M059J (cell line): ENCODE measurements around the gene TRMT61A. TPM values are rescaled to one million over a fixed set of nuclear protein-coding genes. Genes with fewer than 3 reads are reported as not detected.
A peak's percentile ranks its signal among the peaks of the same experiment; 100 is the strongest.

Source experiments
- DNase-seq: peaks from one replicate; pipeline ENCODE4 v3.0.0-alpha.2; 2012; ENCODE audit warnings: low read depth
- total RNA-seq: library from RNA; depleted of rRNA; stranded (reverse); fragments of >200 nt; shearing (Covaris generic); gene quantifications from 2 replicates; pipeline ENCODE4 v1.2.3, GENCODE V29; 2014

The TRMT61A gene
- total RNA-seq, 1 experiment from 2014 or later = 8.1 TPM

DNA sequence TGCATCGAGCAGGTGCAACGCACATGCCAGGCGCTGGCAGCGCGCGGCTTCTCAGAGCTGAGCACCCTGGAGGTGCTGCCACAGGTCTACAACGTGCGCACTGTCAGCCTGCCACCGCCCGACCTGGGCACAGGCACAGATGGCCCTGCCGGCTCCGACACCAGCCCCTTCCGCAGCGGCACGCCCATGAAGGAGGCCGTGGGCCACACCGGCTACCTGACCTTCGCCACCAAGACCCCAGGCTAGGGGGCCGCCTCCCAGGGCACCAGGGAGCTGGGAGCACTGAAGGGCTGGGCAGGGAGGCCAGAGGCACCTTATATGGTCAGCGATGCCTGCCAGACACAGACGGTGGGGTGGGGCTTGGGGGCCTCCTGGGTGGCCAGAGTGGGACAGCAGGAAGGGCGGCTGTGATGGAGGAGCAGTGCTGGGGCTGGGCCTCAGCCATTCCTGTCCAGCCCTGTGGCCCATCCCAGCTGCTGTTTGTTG lies 5.6 kb downstream of the TRMT61A start:
- no peak for DNase-seq

DNA sequence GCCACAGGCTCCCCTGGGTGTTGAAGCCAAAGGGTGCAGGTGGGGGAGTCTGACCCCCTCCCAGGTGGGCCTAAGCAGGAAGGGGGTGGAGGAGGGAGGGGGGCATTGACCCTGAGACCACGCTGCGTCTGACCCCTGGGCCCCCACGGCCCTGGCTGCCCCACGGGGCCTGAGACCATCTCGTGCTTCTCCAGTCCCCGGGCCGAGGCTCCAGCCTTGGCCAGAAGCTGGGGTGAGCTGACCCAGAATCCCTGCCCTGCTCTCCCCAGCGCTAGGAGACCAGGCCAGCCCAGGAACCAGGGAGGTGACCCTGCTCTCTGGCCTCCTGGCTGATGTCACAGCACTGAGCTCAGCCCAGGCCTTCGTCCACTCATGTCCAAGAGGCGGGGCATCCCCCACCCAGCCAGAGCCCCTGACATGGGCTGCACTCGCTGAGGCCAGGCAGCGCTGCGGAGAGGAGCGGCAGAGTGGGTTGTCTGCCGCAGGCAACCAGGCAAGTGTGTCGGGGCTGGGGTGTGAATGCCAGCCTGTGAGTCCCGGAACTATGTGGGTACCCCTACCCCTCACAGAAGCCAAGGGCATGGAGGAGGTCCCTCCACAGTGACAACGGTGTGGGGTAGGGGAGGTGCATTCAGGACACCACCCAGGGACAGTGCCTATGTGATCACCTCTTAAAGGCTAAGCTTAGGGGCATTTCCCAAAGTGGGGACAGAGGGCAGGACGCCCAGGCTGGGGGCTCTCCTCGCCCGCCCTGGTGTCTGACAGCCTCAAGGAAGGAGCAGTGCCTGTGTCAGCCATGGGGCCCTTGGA lies 6.3 kb downstream of the TRMT61A start:
- no peak for DNase-seq

DNA sequence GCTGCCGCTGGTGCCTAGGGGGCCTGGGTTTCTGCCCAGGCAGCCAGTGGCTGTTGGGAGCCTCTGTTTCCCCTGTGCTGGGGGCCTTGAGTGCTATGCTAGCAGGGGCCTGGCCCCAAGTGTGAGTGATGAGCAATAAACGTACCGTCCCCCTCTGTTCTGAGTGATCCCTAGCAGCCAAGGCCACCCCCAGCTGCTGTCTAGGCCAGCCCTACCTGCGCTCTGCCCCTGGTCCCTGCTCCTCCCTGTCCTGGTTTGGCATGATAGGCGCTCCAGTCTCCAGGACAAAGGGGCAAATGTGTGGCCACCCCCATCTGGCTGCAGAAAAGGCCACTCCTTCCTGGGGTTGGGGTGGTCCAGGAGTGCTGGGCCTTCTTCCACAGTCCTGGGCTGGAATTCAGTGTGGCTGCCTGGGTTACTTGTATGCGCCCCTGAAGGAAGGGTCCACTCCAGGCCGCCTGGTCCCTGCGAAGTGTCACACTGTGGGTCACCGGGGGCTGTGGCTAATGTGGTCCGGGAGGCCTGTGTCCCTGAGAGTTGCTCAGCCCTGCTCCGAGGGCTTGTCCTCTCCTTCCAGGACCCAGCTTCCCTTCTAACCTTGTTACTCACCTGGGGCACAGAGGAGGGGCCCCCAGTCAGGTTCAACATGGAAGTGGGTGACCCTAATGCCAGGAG lies 7.0 kb downstream of the TRMT61A start:
- DNase-seq = no peak

DNA sequence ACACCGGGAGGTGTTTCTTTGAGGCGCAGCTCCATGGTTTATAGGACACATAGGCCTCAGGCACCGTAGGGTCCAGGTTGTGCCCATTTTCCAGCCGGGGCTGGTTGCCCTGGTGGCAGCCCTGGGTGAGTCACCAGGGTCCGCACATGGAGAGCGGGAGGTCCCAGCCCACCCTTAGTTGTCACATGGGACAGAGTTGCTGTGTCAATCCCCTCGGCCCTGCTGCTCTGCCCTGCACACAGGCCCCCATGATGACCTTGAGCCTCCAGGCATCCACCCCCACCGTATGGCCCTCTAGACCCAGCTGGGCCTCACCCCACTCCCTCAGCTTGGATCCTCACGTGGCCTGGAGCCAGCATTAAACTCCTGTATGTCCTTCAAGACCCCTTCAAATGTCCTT lies 7.7 kb downstream of the TRMT61A start:
- no peak for DNase-seq

- peak; percentile 52 for DNase-seq
Measured at GRCh38 chr14:103537175-103537990, 8.4 kb downstream of the TRMT61A start.

- no peak for DNase-seq
Measured at GRCh38 chr14:103538291-103539055, 9.5 kb downstream of the TRMT61A start.

- no peak for DNase-seq
Measured at GRCh38 chr14:103539056-103539825, 10.2 kb downstream of the TRMT61A start.

DNA sequence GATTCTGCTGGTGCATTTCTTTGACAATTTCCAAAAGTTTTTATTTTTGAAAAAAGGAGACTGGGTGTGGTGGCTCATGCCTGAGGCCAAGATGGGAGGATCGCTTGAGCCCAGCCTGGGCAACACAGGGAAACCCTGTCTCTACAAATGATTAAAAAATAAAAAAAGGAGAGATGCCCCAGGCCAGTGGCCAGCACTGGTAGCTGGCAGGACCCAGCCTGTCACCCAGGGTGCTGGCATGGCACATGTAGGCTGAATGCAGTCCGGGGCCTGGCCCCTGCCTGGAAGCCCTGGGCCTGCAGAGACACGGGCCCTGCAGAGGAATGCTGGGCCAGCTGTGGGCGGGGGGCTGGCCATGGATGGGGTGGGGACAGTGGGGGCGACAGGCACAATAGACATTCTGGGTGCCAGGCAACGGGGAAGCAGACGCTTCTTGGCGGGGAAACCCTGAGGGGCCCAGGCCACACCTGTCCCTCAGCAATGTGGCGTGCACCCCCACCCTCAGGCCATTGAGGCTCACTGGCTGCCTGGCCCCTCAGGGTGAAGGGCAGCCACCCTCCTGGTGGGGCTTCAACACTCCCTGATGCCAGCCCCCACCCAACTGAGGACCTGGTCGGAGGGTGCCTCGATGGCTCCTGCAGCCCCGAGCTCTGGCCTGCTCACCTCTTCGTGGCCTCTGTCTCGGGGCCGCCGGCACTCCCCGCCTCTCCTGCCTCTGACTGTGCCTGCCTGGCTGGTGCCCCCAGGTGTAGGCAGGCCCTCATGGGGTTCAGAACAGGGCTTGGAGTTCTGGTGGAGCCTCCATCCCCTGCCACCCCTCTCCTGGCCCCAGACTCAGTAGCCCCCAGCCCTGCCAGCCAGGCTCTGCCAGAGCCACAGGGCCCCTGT lies 12.1 kb downstream of the TRMT61A start:
- no peak for DNase-seq

GRCh38 chr14:103541709-103542604 lies 13.0 kb downstream of the TRMT61A start:
- no peak for DNase-seq

- peak; percentile 55 for DNase-seq
Measured at GRCh38 chr14:103542605-103543088, 13.7 kb downstream of the TRMT61A start.

DNA sequence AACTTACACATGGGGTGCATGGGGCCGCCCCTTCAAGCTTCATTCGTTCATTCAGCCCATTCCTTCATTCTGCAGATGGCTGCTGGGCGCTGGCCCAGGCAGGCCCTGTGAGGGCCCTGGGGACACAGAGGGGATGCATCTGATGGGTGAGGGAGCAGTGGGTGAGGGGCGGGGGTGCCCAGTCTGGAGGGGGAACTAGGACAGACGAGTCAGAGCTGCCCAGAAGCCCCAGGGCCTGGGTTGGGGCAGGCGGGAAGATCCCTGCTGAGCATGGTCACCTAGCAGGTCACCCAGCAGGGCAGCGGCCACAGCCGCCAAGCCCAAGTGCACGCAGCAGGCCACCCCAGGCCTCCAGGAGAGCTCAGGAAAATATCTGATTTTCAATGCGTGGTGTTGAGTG lies 14.1 kb downstream of the TRMT61A start:
- DNase-seq = peak; percentile 33

DNA sequence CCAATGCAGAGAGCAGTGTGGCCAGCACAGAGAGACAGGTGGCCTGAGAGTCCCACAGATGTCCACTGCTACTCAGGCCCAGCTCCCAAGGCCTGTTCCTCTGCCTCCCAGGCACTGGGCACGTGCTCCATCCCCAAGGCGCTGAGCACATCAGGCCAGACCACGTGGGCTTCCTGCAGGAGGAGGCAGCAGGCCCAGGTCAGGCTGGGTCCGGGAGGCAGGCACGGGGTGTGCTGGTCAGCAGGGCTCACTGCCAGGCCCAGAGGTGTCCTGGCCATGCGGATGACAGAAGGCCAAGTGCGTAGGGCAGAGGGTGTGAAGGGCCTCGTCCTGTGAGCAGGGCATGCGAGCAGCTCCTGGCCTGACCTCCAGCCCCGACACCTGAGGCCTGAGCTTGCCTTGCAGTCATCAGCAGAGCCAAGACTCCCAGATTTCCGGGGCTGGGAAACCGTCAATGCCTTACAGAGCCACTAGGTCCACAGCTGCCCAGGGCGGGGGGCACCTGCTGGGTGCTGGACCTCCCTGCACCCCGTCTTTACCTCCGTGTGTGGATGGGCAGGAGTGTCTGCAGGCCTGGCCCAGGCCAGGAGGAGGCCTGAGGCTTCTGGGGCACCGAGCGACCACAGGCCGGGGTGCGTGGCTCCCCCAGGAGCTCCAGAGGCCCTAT lies 14.9 kb downstream of the TRMT61A start:
- no peak for DNase-seq

DNA sequence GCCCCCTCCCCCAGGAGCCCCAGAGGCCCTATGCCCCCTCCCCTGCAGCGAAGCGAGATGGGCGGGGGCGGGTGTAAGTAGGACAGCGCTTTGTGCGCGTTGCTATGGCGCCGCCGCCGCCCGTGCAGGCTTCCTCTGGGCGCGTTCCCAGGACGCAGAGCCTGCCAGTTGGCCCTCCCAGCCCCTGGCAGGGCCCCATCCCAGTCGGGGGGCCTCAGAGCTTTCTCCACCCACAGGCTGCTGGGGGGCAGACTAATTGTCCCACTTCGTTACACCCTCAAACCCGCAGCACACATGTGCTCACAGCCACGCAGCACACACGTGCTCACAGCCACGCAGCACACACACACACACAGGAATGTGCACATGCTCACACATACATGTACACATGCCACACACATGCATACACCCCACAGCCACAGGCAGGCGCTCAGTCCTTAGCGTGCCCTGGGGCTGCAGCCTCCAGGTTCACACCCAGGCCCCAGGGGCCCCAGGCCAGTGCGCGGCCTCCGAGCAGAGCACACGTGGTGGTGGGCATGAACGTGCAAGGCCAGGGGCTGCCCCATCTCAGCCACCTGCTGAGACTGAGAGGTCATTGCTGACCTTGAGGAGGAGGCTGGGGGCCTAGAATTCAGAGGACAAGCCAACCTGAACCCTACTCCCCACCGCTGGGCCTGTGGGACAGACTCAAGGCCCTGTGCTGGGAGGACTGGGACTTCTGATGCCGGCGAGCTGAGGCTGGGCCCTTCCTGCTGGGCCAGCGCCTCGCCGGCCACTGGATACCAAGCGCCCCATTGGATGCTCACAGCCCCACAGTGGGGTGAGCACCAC lies 15.6 kb downstream of the TRMT61A start:
- DNase-seq = no peak

GRCh38 chr14:103545219-103545914 lies 16.4 kb downstream of the TRMT61A start:
- no peak for DNase-seq

DNA sequence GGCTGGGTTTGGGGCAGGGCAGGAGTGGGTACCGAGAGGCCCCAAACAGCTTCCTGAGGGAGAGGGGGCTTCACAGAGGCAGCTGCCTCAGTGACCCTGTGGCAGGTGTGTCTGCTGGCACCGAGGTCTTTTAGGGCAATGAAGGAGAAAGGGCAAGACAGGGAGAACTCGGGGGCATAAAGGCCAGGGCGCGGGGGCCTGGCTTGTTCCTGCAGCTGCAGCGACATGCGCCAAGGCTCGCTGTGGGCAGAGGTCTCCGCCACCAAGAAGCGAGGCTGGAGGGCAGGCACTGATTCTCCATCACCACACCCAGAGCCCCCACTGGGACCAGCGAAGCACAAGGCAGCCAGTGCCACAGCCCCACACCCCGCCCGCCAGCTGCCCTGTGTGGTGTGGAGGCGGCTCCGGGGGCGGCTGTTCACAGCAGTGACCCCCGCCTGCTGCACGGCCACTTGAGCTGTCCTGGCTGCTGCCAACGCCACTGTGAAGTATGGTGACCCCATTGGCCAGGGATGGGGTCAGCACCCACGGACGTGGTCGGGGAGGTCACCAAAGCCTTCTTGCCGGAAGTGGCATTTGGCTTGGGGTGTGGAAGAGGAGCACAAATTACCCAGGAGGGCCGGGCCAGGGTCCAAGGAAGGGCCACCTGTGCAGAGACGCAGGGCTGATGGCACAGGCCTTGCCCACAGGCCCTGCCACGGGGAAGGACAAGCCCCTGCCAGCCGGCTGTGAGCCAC lies 17.1 kb downstream of the TRMT61A start:
- no peak for DNase-seq
